AG20443 (cell line): ENCODE measurements around the gene PTGER4.
"Not testable (repeated sequence)": the region's sequence is repeated elsewhere in the genome, so short reads cannot be mapped to it uniquely, and the experiment has no call there.

Experiments used
- DNase-seq: peaks from one replicate; pipeline ENCODE4 v3.0.0; 2012; ENCODE audit warnings: low spot score, mixed read lengths

The PTGER4 gene

DNA sequence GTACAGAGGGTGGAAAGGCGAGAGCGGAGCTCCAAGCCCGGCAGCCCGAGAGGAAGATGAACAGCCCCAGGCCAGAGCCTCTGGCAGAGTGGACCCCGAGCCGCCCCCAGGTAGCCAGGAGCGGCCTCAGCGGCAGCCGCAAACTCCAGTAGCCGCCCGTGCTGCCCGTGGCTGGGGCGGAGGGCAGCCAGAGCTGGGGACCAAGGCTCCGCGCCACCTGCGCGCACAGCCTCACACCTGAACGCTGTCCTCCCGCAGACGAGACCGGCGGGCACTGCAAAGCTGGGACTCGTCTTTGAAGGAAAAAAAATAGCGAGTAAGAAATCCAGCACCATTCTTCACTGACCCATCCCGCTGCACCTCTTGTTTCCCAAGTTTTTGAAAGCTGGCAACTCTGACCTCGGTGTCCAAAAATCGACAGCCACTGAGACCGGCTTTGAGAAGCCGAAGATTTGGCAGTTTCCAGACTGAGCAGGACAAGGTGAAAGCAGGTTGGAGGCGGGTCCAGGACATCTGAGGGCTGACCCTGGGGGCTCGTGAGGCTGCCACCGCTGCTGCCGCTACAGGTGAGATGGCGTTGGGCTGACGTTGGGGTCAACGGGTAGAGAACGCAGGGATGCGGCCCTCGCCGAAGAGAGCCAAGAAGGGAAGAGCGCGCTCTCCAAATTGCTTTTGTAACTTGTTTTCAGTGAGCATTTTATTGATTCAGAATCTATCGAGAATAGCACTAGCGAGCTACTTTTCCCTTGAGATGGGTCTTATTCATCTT is at the start of gene PTGER4:
Gene PTGER4, plus strand, starts transcription at position 3 of the 769 bp plus-strand sequence. CDS start 1,079 bp downstream, outside the sequence.
- DNase-seq: no peak

DNA sequence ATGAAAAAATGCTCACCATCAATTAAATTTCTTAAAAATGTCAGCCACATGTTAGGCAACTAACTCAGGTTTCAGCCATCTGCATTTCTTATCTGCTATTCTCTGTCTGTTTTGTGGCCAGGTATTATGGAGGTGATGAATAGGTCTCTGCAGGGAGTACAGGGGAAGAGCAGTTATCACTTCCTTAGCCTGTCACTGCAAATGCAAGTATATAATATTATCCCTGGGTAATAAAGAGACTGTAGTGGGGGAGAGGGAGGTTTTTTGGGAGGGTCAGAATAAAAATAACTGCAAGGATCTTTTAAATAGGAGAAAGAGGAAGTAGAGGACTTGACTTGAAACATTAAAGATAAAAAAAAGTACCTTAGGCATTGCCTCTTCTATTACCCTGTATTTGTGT is 49.6 kb upstream of the PTGER4 start:
- no peak for DNase-seq

DNA sequence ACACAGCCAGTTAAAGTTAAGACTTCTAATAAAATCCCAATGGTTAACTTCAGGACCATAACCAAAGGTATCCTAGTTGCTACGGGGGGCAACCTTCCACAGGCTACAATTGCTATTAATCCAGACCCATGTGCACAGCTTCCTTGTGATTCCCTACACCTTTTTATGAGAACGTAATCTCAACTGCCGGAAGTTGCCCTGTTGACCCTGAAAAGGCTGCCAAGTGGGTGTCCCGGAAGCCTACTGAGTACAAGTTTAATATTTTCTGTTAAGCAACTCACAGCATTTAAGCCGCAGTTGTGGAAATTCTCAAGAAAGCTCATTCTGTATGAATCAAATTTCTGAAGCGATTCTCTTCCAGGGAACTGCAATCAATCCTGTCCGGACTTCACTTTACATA is 48.5 kb upstream of the PTGER4 start:
- no peak for DNase-seq

DNA sequence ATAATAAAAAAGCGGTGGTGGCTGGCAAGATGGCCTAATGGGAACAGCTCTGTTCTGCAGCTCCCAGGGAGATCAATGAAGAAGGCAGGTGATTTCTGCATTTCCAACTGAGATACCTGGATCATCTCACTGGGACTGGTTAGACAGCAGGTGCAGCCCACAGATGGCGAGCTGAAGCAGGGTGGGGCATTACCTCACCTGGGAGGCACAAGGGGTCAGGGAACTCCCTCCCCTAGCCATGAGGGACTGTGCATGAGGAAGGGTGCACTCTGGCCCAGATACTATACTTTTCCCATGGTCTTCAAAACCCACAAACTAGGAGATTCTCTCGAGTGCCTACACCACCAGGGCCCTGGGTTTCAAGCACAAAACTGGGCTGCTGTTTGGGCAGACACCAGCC is 45.6 kb upstream of the PTGER4 start:
- DNase-seq: no peak

DNA sequence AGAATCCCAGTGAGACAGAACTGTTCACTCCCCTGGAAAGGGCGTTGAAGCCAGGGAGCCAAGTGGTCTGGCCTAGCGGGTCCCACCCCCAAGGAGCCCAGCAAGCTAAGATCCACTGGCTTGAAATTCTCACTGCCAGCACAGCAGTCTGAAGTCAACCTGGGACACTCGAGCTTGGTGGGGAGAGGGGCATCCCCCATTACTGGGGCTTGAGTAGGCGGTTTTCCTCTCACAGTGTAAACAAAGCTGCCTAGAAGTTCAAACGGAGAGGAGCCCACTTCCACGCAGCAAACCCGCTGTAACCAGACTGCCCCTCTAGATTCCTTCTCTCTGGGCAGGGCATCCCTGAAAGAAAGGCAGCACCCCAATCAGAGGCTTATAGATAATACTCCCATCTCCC is 45.1 kb upstream of the PTGER4 start:
- no peak for DNase-seq

DNA sequence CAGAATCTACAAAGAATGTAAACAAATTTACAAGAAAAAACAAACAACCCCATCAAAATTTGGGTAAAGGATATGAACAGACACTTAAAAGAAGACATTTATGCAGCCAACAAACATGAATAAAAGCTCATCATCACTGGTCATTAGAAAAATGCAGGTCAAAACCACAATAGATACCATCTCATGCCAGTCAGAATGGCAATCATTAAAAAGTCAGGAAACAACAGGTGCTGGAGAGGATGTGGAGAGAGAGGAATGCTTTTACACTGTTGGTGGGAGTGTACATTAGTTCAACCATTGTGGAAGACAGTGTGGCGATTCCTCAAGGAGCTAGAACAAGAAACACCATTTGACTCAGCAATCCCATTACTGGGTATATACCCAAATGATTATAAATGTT is 40.2 kb upstream of the PTGER4 start:
- DNase-seq: not testable (repeated sequence)

DNA sequence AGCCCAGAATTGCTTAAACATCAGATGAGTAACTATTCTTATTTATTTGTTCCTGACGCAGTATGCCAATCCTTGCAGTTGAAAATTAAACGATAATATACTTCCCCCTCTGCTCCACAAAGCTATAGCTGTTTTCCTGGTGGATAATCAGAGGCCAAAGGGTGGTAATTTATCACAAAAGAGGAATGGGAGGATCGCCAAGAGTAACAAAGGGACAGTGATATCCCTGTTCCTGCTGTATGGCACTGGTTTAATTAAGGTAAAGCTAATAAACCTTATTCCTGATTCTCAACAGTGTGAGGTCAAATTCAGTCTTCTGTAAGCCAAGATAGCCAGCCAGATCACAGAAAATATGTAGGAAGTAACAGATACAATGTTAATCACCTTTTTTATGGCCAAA is 33.4 kb upstream of the PTGER4 start:
- DNase-seq: no peak

DNA sequence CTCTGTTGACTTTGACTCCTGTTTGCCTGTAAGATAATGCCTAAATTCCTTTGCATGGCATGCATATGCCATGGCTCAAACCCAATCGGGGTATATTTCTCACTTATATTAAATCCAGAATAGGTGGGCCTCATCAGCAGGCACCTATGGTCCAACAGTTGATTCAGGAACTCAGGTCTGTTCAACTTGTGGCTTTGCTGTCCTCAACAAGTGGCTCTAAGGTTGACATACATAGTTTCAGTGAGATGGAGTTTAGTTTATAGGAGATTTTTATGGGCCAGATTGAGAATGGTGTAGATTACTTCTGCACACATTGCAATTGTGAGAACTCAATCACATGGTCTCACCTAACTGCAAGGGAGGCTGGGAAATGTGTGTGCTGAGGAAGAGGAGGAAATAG is 31.6 kb upstream of the PTGER4 start:
- DNase-seq: no peak

DNA sequence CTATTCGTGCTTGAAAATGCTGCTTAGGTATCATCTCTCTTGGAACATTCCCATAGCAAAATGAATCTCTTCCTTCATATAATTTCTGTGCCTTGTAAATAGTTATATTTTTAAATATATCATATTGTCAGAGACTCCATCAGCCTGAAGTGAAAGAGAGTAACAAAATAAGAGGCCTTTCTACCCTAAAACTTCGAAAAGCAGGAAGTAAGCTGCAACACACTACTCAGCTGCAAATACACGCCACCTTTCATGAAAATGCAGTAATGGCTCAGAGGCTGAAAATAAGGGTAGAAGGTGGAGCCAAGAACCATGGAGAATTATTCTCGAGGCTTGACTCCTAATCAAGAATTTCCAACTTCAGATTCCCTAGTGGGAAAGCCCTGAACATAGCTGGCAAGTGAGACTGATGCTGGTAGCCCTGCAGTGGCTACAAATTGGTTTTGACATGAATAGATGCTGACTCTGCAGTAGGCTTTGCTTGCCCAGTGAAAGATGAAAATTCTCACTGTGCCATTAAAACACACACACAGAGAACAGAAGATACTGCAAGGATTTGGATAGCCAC is 30.2 kb upstream of the PTGER4 start:
- no peak for DNase-seq

DNA sequence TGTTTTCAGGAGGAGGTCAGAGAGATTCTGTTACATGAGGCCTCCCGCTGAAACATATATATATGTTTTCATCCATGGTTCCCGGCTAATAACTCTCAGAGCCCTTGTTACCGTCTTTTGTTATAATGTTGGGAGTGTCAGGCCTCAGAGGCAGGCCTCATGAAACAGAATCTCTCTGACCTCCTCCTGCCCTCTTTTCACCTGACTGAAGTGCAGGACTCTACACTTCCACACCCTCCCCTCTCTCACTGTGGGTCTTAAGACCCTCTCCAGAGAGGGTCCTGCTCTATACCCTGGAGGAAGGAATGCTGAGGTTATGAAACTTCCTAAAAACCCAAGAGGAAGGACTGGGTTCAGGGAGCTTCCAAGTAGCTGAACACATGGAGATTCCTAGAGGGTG is 28.5 kb upstream of the PTGER4 start:
- no peak for DNase-seq

DNA sequence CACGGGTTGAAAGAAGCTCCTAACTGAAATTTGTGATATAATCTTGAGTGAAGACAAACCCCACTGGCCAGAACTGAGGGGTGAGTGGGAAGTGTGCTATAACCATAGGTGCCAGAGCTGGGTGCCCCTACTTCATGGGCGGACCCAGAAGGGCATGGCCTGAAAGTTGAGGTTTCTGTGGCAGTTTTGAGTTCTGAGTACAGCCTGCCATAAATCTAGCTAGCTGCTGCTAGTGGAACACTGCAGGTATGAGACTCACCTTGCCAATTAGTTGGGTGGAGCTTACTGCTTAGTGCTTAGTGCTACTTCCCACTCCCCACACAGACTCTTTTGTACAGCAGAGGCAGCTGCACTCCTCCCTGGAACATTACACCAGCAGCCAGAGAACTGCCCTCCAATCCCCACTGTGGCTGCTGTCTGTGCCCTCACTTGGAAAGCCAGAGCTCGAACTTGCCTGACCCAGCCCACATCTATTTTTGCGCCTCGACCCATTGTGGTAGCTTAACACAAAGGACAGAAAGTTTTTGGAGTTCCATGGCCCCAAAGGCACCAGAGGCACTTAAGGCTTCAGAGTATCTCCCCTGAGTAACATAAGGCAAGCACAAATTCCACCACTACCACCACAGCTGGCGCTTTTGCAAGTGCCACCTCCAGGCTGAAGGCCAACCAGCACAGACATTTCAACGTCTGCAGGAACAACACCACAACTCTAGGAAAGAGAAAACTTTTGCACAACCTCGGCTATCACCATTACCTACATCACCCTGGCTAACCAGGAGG is 27.1 kb upstream of the PTGER4 start:
- DNase-seq: no peak

DNA sequence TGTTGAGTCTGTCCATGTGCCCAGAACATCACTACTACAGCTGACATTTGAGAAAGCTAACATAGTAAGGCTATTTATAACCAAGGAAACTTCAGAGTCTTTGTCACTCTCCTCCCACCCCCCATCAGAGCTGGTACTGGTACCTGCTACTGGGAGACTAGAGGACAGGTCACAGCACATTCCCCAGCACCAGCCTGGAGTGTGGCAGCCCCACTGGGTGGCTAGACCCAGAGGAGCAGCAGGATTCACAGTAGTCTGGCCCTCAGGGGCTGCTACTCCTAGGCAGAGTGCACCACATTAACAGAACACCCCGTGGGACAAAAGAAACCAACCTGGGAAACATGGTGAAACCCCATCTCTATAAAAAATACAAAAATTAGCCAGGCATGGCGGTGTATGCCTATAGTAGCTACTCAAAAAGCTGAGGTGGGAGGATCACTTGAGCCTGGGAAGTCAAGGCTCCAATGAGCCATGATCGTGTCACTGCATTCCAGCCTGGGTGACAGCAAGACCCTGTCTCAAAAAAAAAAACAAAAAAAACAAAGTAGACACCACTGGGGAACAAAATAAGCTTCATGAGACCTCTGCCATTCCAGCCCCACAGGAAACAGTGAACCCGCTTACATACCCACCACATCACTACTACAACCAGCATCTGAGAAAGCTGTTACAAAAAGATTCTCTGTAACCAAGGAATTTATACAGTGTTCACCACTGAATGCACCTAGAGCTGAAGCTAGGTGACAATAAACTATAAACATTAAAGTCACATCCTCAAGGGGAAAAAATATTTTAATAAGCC is 26.3 kb upstream of the PTGER4 start:
- DNase-seq: no peak

DNA sequence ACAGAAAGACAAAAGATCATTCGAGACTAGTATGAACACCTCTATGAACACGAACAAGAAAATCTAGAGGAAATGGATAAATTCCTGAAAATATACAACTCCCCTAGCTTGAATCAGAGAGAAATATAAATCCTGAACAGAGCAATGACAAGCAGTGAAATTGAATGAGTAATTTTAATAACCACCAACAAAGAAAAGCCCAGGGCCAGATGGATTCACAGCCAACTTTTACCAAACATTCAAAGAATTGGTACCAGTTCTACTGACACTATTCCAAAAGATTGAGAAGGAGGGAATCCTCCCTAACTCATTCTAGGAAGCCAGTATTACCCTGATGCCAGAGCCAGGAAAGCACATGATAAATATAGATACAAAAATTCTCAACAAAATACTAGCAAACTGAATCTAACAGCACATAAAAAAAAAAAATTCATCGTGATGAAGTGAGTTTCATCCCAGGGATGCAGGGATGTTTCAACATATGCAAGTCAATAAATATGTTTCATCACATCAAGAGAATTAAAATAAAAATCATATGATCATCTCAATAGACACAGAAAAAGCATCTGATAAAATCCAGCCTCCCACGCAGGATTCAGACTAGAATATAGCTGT is 25.2 kb upstream of the PTGER4 start:
- no peak for DNase-seq

DNA sequence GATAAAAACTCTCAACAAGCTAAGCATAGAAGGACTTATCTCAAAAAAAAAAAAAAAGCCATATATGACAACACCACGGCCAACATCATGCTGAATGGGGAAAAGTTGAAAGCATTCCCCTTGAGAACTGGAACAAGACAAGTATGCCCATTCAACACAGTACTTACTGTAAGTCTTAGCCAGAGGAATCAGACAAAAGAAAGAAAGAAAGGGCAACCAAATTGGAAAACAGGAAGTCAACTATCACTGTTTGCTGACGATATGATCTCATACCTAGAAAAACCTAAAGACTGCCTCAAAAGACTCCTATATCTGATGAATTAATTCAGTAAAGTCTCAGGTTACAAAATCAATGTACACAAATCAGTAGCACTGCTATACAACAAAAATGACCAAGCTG is 24.6 kb upstream of the PTGER4 start:
- DNase-seq: no peak

DNA sequence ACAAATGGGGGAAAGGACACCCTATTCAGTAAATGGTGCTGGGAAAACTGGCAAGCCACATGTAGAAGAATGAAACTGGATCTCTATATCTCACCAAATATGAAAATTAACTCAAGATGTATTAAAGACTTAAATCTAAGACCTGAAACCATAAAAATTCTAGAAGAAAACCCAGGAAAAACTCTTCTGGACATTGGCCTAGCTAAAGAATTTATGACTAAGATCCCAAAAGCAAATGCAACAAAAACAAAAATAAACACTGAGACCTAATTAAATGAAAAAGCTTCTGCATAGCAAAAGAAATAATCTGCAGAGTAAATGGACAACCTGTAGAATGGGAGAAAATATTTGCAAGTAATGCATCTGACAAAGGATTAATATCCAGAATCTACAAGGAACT is 23.6 kb upstream of the PTGER4 start:
- not testable (repeated sequence) for DNase-seq

DNA sequence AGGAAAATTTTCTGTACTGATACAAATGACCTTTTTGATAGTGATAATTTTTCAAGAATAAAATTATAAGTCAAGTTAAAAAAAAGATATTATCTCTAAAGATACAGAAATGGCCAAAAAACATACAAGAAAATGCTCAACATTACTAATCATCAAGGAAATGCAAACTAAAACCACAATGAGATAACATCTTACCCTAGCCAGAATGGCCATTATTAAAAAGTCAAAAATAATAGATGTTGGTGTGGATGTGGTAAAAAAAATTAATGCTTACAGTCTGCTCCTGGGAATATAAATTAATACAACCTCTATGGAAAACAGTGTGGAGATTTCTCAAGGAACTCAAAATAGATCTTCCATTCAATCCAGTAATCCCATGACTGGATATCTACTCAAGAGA is 22.9 kb upstream of the PTGER4 start:
- no peak for DNase-seq

DNA sequence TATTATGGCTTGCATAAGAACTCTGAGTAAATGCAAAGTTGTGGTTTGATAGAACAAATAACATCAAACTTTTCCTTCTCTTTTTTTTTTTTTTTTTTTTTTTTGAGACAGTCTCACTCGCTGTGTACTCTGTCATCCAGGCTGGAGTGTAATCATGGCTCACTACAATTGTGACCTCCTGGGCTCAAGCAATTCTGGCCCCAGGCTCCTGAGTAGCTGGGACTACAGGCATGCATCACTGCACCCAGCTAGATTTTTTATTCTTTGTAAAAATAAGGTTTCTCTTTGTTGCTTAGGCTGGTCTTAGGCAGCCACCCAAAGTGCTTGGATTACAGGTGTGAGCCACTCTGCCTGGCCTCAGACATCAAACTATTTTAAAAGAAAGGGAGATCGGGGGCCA is 19.0 kb upstream of the PTGER4 start:
- no peak for DNase-seq

DNA sequence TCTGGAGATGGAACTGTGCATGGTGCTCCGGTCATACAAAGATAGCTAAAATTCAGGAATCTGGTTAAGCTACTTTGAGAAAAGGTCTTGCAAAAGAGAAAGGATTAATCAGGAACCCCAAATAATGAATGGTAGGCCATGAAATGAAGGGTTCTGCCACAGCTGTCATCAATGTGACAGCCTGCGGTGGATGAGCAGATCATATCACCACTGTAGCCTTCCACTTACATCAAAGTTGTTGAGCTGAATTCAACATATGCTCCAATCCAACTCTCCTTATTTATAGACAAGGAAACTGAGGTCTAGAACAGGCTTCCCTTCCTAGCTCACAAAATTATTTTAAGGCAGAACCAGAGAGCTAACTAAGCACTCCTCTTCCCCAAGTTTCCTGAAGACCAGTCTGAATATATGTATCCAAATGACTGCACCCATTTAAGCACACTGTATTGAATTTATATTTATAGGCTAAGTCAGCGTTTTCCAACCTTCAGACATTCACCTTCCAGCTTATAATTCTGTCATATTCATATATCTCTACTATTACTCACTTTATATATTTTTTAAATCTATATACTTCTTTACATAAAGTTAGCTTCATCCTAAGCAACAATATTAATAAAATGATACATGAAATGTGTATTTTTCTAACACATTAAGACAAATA is 13.9 kb upstream of the PTGER4 start:
- no peak for DNase-seq

DNA sequence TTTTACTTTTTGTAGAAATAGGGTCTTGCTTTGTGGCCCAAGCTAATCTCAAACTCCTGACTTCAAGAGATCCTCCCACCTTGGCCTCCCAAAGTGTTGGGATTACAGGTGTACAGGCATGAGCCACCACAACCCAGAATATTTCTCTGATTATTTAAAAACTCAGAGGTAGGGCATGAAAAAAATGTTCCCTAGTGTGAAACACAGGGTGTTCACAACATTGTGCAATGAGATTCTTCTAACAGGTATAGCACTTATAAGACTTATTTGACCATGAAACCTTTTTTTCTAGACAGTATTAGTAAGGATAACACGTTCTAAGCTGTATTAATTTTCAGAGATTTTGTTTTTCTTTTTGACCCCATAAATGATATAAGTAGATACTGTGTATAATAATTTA is 13.1 kb upstream of the PTGER4 start:
- DNase-seq: no peak

DNA sequence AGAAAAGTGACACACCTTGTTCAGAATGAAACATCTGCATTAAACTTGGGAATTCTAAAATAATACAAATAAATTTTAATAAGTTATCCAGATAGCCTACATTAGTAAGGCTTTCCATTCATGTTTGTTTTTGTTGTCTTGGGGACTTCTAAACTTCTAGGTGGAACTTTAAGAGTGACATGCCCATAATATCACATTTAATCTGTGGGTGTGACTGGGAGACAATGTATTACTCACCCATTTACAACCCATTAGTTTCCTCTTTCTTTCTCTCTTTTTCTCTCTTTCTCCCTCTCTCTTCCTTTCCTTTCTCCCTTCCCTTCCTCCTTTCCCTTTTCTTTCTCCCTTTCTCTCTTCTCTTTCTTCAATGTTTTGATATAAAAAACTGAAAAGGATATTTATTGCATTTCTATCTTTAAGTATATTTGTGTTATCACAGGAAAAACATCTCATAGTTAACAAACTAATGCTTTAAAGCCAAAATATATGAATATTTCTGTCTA is 12.5 kb upstream of the PTGER4 start:
- DNase-seq: no peak
